Chondrocyte (in vitro differentiated cells): ENCODE results near the gene PMP22. TPM values are rescaled to one million over a fixed set of nuclear protein-coding genes. Genes with fewer than 3 reads are reported as not detected.

Experiments used
- DNase-seq: peaks from one replicate; pipeline ENCODE4 v3.0.0; 2021; ENCODE audit warnings: mixed read lengths, low spot score
- H3K27ac Mint-ChIP-seq: one replicate; pipeline ENCODE4 v1.8.0; 2021; ENCODE audit warnings: mild to moderate bottlenecking, moderate library complexity, mixed read lengths; ENCODE audit not compliant: unreplicated experiment
- H3K27me3 Mint-ChIP-seq: 2 replicates; pipeline ENCODE4 v1.8.0; 2021; ENCODE audit warnings: low read depth, mixed read lengths
- H3K36me3 Mint-ChIP-seq: 2 replicates; pipeline ENCODE4 v1.8.0; 2021; ENCODE audit warnings: low read depth, mixed read lengths
- H3K4me1 Mint-ChIP-seq: 2 replicates; pipeline ENCODE4 v1.8.0; 2021; ENCODE audit warnings: low read depth, mild to moderate bottlenecking, mixed read lengths
- H3K4me3 Mint-ChIP-seq: one replicate; pipeline ENCODE4 v1.8.0; 2021; ENCODE audit warnings: mild to moderate bottlenecking, moderate library complexity, mixed read lengths; ENCODE audit not compliant: unreplicated experiment
- H3K9me3 Mint-ChIP-seq: 2 replicates; pipeline ENCODE4 v1.8.0; 2021; ENCODE audit warnings: low read depth, mixed read lengths
- total RNA-seq: library from RNA; stranded (reverse); gene quantifications from 3 replicates; pipeline ENCODE4 v1.2.1, GENCODE V29; 2021
- TF ChIP-seq, protein P1 (sequence below): fragments of 200-600 bp; sonication (generic); IDR thresholded peaks from 2 replicates; pipeline ENCODE4 v1.5.0; 2021; ENCODE audit warnings: antibody characterized with exemption, mild to moderate bottlenecking, moderate library complexity

PMP22 gene
- total RNA-seq, 1 donor from 2014 or later: 152 TPM

DNA sequence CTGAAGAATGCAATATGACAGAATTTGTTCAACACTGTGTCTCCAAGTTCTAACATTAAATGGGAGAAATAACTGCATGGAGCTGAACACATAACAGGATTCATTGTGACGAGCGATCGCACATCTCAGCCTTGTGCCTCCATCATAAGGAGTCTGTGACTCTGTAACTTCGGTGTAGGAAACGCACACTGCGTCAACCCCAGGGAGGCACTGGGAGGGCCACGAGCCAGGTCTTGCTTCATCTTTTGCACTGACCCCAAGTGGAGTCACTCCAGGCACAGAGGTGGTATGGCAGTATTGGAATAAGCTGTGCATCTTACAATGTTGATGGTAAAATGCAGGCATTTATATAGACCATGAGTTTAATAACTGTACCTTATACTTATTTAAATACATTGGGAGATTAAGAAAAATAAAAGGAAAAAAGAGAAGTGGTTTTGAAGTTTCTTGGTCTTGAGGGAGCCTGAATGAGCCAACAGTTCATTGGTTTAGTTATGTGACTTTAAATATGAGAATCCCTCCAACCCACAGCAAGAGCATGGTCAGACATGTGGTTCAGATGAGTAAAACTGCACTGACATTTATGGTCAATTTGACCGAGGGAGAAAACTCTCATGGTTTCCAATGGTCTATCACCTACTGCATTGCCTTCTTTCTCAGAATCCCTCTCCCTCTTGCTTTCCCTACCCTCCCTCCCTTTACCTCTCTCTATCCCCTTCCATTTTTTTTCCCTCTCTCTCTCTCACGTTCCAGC is 5.7 kb upstream of the PMP22 start:
- no peaks in the 10 kb centered on the region for H3K27me3 Mint-ChIP-seq
- TF ChIP-seq, protein P1, sequence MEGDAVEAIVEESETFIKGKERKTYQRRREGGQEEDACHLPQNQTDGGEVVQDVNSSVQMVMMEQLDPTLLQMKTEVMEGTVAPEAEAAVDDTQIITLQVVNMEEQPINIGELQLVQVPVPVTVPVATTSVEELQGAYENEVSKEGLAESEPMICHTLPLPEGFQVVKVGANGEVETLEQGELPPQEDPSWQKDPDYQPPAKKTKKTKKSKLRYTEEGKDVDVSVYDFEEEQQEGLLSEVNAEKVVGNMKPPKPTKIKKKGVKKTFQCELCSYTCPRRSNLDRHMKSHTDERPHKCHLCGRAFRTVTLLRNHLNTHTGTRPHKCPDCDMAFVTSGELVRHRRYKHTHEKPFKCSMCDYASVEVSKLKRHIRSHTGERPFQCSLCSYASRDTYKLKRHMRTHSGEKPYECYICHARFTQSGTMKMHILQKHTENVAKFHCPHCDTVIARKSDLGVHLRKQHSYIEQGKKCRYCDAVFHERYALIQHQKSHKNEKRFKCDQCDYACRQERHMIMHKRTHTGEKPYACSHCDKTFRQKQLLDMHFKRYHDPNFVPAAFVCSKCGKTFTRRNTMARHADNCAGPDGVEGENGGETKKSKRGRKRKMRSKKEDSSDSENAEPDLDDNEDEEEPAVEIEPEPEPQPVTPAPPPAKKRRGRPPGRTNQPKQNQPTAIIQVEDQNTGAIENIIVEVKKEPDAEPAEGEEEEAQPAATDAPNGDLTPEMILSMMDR: no peak
- H3K36me3 Mint-ChIP-seq: no peaks in the 10 kb centered on the region
- no peak overlapping the region for H3K27ac Mint-ChIP-seq
- DNase-seq: no peak
- no peak overlapping the region for H3K4me3 Mint-ChIP-seq
- peaks cover 29% of the 10 kb centered on the region for H3K4me1 Mint-ChIP-seq
- no peaks in the 10 kb centered on the region for H3K9me3 Mint-ChIP-seq

DNA sequence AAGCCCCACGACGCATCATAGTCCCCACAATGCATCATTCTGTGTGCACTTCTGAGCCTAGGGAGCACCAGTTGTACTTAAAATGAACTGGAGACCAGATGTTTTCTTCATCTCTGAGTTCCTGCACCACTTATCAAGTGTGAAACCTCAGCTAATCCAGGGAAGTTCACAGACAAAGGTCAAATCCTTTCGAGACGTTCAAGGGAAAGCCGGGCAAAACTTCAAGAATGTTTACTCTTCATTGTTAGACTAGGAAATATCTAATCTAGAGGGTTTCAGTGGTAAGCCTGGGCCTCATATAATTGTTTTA is 4.6 kb upstream of the PMP22 start:
- no peak overlapping the region for H3K4me3 Mint-ChIP-seq
- DNase-seq: no peak
- no peaks in the 10 kb centered on the region for H3K9me3 Mint-ChIP-seq
- H3K27ac Mint-ChIP-seq: no peak overlapping the region
- H3K27me3 Mint-ChIP-seq: no peaks in the 10 kb centered on the region
- no peaks in the 10 kb centered on the region for H3K36me3 Mint-ChIP-seq
- peaks cover 29% of the 10 kb centered on the region for H3K4me1 Mint-ChIP-seq
- TF ChIP-seq, protein P1: no peak

DNA sequence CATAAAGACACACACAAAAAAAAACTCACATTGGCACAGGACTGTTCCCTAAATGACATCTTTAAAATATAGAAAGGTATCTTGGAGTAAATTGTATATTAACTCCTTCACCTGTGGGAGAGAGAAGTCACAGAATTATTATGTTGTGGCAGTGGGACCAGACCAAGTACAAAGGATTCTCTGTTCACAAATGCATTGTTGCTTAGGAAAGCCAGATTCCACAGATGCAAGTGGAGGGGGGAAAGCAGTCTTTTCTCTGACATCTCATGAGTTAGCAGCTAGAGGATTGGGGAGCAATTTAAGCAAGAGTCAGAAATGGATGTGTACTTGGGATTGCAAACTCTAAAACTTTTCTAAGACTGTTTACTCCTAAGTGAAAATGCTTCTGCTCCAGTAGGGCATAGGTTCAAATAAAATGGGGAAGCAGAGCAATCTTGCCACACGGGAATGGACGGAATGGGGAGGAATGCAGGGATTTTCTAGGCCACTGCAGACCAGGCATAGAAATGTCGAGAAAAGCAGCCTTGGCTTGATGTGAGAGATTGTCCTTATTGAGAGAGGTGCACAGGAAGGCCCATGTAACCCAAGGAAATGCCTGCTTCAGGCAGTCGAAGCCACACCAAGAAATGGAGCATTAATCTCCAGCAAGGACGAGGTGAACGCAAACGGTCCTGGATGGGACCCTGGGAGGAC is 4.1 kb upstream of the PMP22 start:
- Mint-ChIP-seq H3K36me3 (no peaks in the 10 kb centered on the region), H3K4me1 (peaks cover 29% of the 10 kb centered on the region), H3K9me3 (no peaks in the 10 kb centered on the region), H3K4me3 (no peak overlapping the region), H3K27ac (no peak overlapping the region), H3K27me3 (no peaks in the 10 kb centered on the region)
- TF ChIP-seq, protein P1: no peak
- DNase-seq: no peak

DNA sequence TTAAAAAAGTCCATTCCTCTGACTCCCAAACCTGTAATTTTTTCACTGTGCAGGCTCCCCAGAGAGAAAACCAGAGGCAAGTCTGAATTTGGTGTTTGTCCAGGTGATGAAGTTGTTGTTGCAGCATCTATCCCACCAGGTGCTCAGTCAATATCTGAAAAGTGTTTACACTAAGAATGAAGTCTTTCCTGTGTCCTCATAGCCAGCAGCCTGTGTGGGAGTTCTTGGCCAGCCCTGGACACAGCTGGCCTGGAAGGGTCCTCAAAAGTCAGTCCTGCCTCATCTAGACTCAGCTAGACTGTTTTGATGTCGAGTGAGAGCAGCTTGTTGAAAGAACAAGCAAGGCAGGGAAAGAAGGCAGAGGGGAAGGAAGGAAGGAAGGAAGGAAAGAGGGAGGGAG is 3.3 kb upstream of the PMP22 start:
- no peaks in the 10 kb centered on the region for H3K9me3 Mint-ChIP-seq
- no peak overlapping the region for H3K4me3 Mint-ChIP-seq
- no peak for DNase-seq
- H3K4me1 Mint-ChIP-seq: peaks cover 21% of the 10 kb centered on the region
- H3K36me3 Mint-ChIP-seq: no peaks in the 10 kb centered on the region
- H3K27ac Mint-ChIP-seq: no peak overlapping the region
- no peaks in the 10 kb centered on the region for H3K27me3 Mint-ChIP-seq
- TF ChIP-seq, protein P1: no peak

DNA sequence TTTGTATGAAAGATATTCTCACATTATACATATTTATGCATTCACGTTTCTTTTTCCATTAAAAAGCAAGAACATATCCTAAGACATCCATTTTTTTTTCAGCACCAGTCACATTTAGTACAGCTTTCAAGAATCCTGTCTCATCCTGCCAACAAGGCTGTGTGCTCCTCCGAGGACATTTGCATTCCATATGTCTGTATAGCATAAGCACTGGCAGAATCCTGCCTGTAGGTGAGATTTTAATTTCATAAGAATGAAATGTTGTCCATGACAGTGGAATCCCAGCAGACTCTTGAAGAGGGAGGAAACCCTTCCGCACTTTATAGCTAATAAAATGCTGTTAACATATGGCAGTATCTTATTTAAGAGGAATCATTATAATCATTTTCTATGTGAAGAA is 2.9 kb upstream of the PMP22 start:
- Mint-ChIP-seq H3K36me3 (no peaks in the 10 kb centered on the region), H3K27ac (no peak overlapping the region), H3K4me1 (peaks cover 21% of the 10 kb centered on the region), H3K4me3 (no peak overlapping the region), H3K9me3 (no peaks in the 10 kb centered on the region), H3K27me3 (no peaks in the 10 kb centered on the region)
- no peak for DNase-seq
- TF ChIP-seq, protein P1: peak; percentile 53
